GM10248 (cell line): ENCODE data around the gene GPR65.

ENCODE experiments used
- CTCF ChIA-PET: fragments of 300-600 bp; sonication (Branson Sonifier 250); formaldehyde crosslinking; extraction: SDS; loops from one replicate; lab custom pipeline; 2021; ENCODE audit warnings: antibody characterized with exemption; lab: Yijun Ruan, JAX
- POLR2A ChIA-PET: fragments of 350-650 bp; sonication (Branson Sonifier 250); formaldehyde crosslinking; extraction: SDS; loops from one replicate; lab custom pipeline; 2020; ENCODE audit warnings: antibody characterized with exemption; lab: Yijun Ruan, JAX
- DNase-seq: peaks from one replicate; pipeline ENCODE4 v3.0.0; 2012; ENCODE audit errors: extremely low spot score
- TF ChIP-seq, protein P1 (sequence below): IDR thresholded peaks from 2 replicates; pipeline ENCODE4 v1.5.1; 2012; ENCODE audit warnings: mild to moderate bottlenecking, low read depth; ENCODE audit errors: extremely low read depth, missing control alignments, control extremely low read depth

The GPR65 gene

DNA sequence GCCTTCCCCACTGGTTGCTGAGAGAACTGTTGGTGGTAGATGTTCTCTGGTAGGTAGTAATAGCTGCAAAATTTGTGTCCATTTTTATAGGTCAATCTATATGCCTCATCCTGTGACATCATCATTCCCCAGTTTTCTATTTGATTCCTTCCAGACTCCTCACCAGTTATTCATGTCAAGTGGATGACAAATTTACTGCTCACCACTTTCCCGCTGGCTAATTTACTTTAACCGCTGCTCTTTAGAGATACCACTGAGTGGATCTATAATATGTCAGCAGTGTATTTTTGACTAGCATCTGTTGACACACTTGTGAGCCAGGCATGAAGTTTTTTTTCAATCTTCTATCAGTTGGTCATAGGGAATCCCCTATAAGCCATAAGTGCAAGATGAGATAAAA, 24.6 kb downstream of the GPR65 start:
- ChIA-PET CTCF (interaction anchor here (0.8 to 2.5 kb wide), 4 partner anchors 13 to 82 kb away, joined by 3 to 6 read pairs (median 3); no protein-coding TSS in a partner anchor), POLR2A (no interaction called here)
- no peak for DNase-seq
- TF ChIP-seq, protein P1, sequence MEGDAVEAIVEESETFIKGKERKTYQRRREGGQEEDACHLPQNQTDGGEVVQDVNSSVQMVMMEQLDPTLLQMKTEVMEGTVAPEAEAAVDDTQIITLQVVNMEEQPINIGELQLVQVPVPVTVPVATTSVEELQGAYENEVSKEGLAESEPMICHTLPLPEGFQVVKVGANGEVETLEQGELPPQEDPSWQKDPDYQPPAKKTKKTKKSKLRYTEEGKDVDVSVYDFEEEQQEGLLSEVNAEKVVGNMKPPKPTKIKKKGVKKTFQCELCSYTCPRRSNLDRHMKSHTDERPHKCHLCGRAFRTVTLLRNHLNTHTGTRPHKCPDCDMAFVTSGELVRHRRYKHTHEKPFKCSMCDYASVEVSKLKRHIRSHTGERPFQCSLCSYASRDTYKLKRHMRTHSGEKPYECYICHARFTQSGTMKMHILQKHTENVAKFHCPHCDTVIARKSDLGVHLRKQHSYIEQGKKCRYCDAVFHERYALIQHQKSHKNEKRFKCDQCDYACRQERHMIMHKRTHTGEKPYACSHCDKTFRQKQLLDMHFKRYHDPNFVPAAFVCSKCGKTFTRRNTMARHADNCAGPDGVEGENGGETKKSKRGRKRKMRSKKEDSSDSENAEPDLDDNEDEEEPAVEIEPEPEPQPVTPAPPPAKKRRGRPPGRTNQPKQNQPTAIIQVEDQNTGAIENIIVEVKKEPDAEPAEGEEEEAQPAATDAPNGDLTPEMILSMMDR = no peak

DNA sequence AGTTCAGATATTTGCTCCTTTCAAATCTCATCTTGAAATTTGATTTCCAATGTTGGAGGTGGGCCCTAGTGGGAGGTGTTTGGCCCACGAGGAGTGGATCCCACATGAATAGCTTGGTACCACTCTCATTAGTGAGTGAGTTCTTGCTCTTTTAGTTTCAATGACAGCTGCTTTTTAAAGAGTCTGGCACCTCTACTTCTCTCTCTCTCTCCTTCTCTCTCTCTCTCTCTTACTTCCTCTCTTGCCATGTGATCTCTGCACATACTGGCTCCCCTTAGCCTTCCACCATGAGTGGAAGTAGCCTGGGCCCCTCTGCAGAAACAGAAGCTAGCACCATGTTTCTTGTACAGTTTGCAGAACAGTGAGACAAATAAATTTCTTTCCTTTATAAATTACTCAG, 25.1 kb downstream of the GPR65 start:
- TF ChIP-seq, protein P1 = no peak
- no peak for DNase-seq
- CTCF ChIA-PET = interaction anchor here (0.9 to 2.5 kb wide), 5 partner anchors 9 to 82 kb away, joined by 3 to 10 read pairs (median 3); no protein-coding TSS in a partner anchor
- POLR2A ChIA-PET = no interaction called here

DNA sequence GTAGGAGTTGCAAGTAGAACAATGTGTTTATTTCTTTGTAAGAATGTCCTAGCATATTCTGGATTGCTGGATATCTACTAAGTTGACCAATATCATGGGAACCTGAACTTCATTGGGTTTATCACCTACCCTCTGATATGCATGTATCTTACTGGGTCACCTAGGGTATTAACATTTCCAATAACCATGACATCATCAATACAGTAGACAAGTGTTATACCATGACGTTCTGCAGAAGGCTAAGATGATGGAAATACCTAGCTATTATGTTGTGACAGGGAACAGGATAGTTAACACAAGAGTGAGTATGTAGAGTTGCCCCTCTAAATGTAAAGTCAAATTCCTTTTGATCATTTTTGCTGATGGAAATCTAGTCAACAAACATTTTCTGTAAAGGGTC, 26.0 kb downstream of the GPR65 start:
- ChIA-PET POLR2A (no interaction called here), CTCF (interaction anchor here (0.9 to 1.7 kb wide), 4 partner anchors 8 to 65 kb away, joined by 3 to 10 read pairs (median 4); no protein-coding TSS in a partner anchor)
- no peak for DNase-seq
- TF ChIP-seq, protein P1 = no peak

DNA sequence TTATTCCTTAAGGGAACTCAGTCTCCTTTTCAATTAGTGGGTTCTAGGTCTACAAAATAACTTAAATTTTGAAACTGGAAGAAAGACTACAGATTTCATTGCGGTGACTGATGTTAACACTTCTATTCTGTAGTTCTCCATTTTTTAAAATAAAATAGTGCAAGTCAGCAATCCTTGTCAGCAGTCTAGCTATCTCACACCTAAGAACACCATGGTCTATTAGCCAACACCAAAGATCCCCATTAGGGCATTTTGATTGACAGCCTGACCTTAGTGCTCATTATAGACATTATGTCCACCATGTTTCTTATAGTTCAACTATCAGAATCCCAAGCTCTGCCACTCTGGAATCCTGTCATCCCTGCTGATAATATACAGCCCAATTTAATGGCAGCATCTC, 27.4 kb downstream of the GPR65 start:
- ChIA-PET CTCF (interaction anchor here (1.1 to 1.5 kb wide), 2 partner anchors 32 to 87 kb away, joined by 3 read pairs; no protein-coding TSS in a partner anchor), POLR2A (no interaction called here)
- no peak for DNase-seq
- TF ChIP-seq, protein P1 = no peak

DNA sequence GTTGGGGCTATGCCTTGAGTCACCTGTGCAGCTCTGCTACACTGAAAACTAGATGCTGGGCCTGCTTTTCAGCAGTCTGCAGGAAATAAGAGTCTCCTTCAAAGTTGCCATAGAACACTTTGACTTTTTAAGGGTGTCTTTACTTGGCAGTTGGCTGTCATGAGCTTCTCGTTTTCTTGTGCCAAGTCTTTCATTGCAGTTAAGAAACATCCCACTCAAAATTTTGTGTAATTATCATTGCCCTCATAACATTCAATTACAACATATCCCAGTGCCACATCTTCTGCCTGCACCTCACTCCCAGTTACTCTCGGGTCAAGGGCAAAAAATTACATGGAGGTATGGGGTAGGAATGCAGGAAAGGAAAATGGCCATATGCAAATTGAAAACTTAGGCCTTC, 29.1 kb downstream of the GPR65 start:
- ChIA-PET CTCF (interaction anchor here (1.2 to 2.2 kb wide), 3 partner anchors 13 to 30 kb away, joined by 3 to 9 read pairs (median 3); no protein-coding TSS in a partner anchor), POLR2A (no interaction called here)
- TF ChIP-seq, protein P1 = no peak
- no peak for DNase-seq

DNA sequence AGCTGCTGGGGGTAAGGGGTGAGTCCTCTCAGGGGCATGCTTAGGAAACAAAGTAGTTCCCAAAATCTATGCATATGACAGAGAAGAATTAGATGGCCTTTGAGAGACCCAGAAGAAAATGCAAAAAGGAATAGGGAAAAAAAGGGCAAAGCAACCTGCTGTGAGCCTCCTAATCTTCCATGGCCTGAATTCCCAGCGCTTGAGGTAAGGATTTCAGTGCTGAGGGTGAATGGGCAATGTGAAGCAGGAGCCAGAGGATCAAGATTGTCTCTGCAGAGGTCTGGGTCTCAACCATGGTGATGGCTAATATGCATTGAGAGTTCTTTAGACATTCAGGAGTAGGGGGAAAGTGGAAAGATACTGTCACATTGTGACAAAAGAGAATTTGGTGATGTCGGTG, 31.5 kb downstream of the GPR65 start:
- DNase-seq = no peak
- ChIA-PET POLR2A (no interaction called here), CTCF (interaction anchor here (1.1 to 2.2 kb wide), 2 partner anchors 8 to 22 kb away, joined by 4 to 9 read pairs; no protein-coding TSS in a partner anchor)
- TF ChIP-seq, protein P1 = no peak

DNA sequence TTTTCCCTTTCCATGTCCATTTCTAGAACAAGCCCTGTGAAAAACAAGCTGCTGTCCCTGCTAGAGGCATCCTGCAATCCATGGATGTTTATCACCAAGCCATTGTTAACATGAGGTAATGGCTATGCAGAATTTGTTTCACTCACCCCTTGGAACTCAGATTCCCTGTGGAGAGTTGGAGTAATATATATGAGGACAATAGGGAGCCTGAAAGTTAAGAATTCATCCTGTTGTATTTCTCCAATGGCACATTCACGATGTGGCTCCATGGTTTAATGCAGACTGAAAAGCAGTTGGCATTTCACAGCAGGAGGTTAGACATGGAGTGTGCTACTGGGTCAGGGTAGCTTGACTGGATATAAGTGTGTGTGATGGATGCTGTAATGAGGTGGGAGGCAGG, 32.4 kb downstream of the GPR65 start:
- no peak for DNase-seq
- ChIA-PET POLR2A (no interaction called here), CTCF (interaction anchor here (1.0 kb wide), 1 partner anchor 9 kb away, joined by 3 read pairs; no protein-coding TSS in a partner anchor)
- TF ChIP-seq, protein P1 = no peak
